ENCODE data around the gene RBM42. TPM values are rescaled to one million over a fixed set of nuclear protein-coding genes. Genes with fewer than 3 reads are reported as not detected.

The RBM42 gene
- total RNA-seq, 1 donor from 2014 or later, result 69.0 TPM

DNA sequence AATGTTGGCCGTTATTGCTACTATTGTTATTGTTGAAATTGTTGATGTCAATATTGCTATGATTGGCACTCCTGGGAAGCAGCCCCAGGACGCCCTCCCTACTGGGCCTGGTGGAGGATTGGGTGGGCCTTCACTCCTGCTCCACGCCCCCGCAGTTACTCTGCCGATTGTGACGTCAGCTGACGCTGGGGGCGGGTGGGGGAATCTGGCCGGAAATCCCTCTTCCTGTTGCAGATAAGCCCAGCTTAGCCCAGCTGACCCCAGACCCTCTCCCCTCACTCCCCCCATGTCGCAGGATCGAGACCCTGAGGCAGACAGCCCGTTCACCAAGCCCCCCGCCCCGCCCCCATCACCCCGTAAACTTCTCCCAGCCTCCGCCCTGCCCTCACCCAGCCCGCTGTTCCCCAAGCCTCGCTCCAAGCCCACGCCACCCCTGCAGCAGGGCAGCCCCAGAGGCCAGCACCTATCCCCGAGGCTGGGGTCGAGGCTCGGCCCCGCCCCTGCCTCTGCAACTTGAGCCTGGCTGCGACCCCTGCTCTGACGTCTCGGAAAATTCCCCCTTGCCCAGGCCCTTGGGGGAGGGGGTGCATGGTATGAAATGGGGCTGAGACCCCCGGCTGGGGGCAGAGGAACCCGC is 12.8 kb downstream of the RBM42 start, which contains the start of gene ETV2:
ETV2 (plus strand) TSS at position 231 of the 637 bp plus-strand sequence. CDS start 716 bp downstream, outside the sequence.
- Histone ChIP-seq H3K27me3 (no peaks in the 10 kb centered on the region), H3K9me3 (no peaks in the 10 kb centered on the region), H3K36me3 (peaks cover 14 to 17% of the 10 kb centered on the region in 2 donors), H3K4me1 (peaks cover 0 to 14% of the 10 kb centered on the region in 2 donors), H3K27ac (no peak within 1 kb of the TSS), H3K4me3 (no peak within 1 kb of the TSS)
- DNase-seq (ENCODE audit: low spot score in 2 of 2), result no peak
- TF ChIP-seq CTCF (IDR thresholded peaks at IDR 0.05), result no peak
- intact Hi-C loops (cut with DNase I), result loop anchor here (5.0 to 10.0 kb wide), 7 partner anchors 94 to 967 kb away; partner anchors contain the start of genes ALKBH6, HSPB6, IGFLR1 and PROSER3

DNA sequence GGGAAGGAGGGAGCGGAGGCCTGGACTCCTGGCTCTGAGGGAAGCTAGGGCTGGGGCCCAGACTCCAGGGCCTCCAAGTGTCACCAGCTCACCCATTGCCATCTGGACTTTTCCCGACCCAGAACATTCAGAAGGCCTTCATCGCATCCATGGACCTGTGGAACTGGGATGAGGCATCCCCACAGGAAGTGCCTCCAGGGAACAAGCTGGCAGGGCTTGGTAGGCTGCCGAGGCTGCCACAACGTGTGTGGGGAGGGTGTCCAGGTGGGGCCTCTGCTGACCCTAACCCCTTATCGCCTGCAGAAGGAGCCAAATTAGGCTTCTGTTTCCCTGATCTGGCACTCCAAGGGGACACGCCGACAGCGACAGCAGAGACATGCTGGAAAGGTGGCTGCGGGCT is 13.5 kb downstream of the RBM42 start:
- intact Hi-C loops (cut with DNase I), result loop anchor here (5.0 to 10.0 kb wide), 7 partner anchors 95 to 968 kb away; partner anchors contain the start of genes ALKBH6, HSPB6, IGFLR1 and PROSER3

DNA sequence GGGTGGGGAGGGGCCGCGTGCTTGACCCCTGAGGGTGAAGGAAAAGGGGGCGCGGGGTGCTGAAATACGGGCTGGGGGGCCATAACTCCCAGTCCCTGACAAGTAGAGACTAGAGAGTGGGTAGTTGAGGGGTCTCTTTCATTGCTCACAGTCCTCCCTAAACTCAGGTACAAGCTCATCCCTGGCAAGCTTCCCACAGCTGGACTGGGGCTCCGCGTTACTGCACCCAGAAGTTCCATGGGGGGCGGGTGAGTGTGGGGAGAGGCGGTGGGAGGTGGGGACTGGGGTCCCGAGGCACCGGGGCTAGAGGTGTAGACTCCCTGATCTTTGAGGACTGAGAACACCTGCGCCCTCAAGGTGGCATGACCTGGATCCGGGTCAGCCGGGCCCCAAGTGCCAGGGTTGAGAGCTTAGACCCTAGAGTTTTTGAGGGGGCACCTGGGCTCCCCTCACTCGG is 14.0 kb downstream of the RBM42 start:
- Histone ChIP-seq H3K27me3 (no peaks in the 10 kb centered on the region), H3K4me3 (peak overlapping the region; percentile 68 to 72), H3K4me1 (peaks cover 0 to 18% of the 10 kb centered on the region in 2 donors), H3K27ac (peak overlapping the region; percentile 85 to 91), H3K36me3 (peaks cover 2 to 5% of the 10 kb centered on the region in 2 donors), H3K9me3 (no peaks in the 10 kb centered on the region)
- no peak for DNase-seq (ENCODE audit: low spot score in 2 of 2)
- no peak for TF ChIP-seq CTCF (IDR thresholded peaks at IDR 0.05)
- intact Hi-C loops (cut with DNase I), result loop anchor here (1.0 to 10.0 kb wide), 8 partner anchors 15 to 968 kb away; partner anchors contain the start of genes ALKBH6, HSPB6, IGFLR1 and PROSER3

More for the DNA sequence above, 13.5 kb downstream of the RBM42 start:
- no peaks in the 10 kb centered on the region for H3K9me3 ChIP-seq
- H3K27me3 ChIP-seq, result no peaks in the 10 kb centered on the region
- H3K4me1 ChIP-seq, result peaks cover 0 to 14% of the 10 kb centered on the region in 2 donors
- H3K27ac ChIP-seq, result no peak overlapping the region
- no peak overlapping the region for H3K4me3 ChIP-seq
- peaks cover 7 to 10% of the 10 kb centered on the region in 2 donors for H3K36me3 ChIP-seq
- no peak for DNase-seq (ENCODE audit: low spot score in 2 of 2)
- TF ChIP-seq CTCF (IDR thresholded peaks at IDR 0.05), result no peak

DNA sequence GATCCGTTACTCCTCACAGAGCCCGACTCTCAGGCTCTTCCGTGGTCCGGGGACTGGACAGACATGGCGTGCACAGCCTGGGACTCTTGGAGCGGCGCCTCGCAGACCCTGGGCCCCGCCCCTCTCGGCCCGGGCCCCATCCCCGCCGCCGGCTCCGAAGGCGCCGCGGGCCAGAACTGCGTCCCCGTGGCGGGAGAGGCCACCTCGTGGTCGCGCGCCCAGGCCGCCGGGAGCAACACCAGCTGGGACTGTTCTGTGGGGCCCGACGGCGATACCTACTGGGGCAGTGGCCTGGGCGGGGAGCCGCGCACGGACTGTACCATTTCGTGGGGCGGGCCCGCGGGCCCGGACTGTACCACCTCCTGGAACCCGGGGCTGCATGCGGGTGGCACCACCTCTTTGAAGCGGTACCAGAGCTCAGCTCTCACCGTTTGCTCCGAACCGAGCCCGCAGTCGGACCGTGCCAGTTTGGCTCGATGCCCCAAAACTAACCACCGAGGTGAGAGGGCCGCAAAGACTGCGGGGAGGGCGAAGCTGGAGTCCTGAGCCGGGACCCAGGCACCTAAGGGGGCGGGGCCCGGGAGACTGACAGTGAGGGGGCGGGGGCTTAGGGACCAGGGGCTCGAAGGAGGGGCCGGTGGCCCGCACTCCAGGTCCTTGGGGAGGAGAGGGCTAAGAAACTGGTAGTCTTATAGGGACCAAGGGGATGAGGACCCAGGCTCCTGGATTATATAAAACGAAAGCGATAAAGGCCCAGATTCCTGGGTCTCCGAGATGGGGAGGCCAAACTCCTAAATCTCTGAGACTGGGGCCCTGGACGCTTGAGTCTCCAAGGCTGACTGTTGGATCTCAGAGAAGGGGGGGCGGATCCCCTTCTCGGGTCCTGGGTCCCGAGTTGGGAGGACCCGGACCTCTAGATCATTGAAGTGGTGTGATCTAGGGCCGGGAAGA is 14.7 kb downstream of the RBM42 start:
- Histone ChIP-seq H3K27me3 (no peaks in the 10 kb centered on the region), H3K9me3 (no peaks in the 10 kb centered on the region), H3K27ac (peak overlapping the region; percentile 85 to 91), H3K4me1 (peaks cover 0 to 19% of the 10 kb centered on the region in 2 donors), H3K4me3 (peak overlapping the region; percentile 68 to 72), H3K36me3 (no peaks in the 10 kb centered on the region)
- DNase-seq (ENCODE audit: low spot score in 2 of 2), result peak; percentile 27 to 88
- intact Hi-C loops (cut with DNase I), result loop anchor here (1.0 to 10.0 kb wide), 11 partner anchors 15 to 969 kb away; partner anchors contain the start of genes ALKBH6, HAUS5, HSPB6 and IGFLR1
- TF ChIP-seq CTCF (IDR thresholded peaks at IDR 0.05), result peak in 1 of 3 experiments; percentile 9
